H1 (cell line): ENCODE measurements around the gene CXCL14. TPM values are rescaled to one million over a fixed set of nuclear protein-coding genes. Genes with fewer than 3 reads are reported as not detected.

Experiments
- CHD7 ChIP-seq: fragments of 300-600 bp; sonication (generic); IDR thresholded peaks from 2 replicates; pipeline ENCODE4 v1.7.1; 2012; ENCODE audit warnings: low read length, moderate library complexity, mild to moderate bottlenecking, inconsistent platforms; ENCODE audit not compliant: insufficient replicate concordance
- GTF2F1 ChIP-seq: IDR thresholded peaks from 2 replicates; pipeline ENCODE4 v1.6.1; 2012; ENCODE audit warnings: low read depth, low read length, improper control_type of control experiment, borderline replicate concordance
- POU5F1 ChIP-seq: IDR thresholded peaks from 2 replicates; pipeline ENCODE4 v1.6.1; 2011; ENCODE audit warnings: low read depth, mild to moderate bottlenecking, low read length, moderate library complexity
- RAD21 ChIP-seq, 2 experiments: IDR thresholded peaks in 1 of 2; conservative IDR thresholded peaks in 1 of 2; 2 replicates each; pipeline ENCODE4 v1.6.1; 2011; ENCODE audit warnings: low read depth in 2 of 2, low read length in 2 of 2, improper control_type of control experiment in 1 of 2, inconsistent platforms in 1 of 2, mild to moderate bottlenecking in 1 of 2, moderate library complexity in 1 of 2
- SP1 ChIP-seq: IDR thresholded peaks from 2 replicates; pipeline ENCODE4 v1.6.1; 2011; ENCODE audit warnings: low read depth, low read length
- polyA plus RNA-seq, 7 experiments: library from polyadenylated mRNA; depleted of rRNA in 3 of 7; stranded (reverse) in 5 of 7; unstranded in 2 of 7; fragments of >200 nt in 5 of 7; fragments of 200-250 nt in 2 of 7; gene quantifications; 1 replicate in 5 of 7; 2 replicates in 1 of 7; 4 replicates in 1 of 7; pipeline versions ENCODE4 v1.2.1 to v1.2.3, GENCODE V29; 2011 to 2013; ENCODE audit warnings: missing spikeins in 2 of 7, mixed read lengths in 2 of 7
- total RNA-seq: library from RNA; stranded (reverse); fragmentation: NEBNext Ultra II Directional; extraction: Animal tissue kit (Norgen Biotek cat#: 25700); gene quantifications from 2 replicates; pipeline ENCODE4 v1.2.1, GENCODE V29; 2021
- TF ChIP-seq, protein P1 (sequence below): IDR thresholded peaks from 2 replicates; pipeline ENCODE4 v1.6.1; 2012; ENCODE audit warnings: low read length, inconsistent platforms

Gene CXCL14
- total and polyA plus RNA-seq, 2 of the 8 experiments (the other 6 are each of a cell fraction or from before 2014, with no cell fraction given): 1.5 to 1.8 TPM

DNA sequence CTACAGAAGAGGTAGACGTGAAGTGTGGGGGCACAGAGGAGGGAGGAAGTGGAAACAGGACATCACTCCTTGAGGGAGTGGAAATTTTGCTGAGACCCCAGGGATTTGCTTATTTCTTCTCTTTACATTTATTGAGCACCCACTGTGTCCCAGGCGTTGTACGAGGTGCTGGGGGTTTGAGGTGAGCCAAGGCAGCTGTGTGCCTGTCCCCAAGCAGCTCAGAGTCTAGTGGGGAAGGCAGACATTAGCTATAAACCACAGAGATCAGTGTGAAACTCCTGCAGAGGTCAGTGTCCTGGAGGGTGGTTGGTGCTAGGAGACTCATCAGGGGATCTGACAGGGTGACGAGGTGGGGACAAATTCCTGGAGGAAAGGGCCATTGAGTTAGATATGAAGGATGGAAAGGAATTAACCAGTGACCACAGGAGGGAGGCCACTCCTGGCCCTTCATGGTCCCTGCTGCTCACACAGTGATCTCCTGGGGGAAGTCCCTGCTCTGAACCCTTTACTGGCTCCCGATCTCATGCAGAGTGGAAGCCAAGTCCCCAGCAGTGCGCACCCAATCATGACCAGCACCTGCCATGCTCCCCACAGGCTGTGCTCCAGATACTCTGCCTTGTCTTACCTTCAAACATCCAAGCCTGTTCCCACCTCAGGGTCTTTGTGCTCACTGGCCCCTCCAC lies 3.4 kb upstream of the CXCL14 start (continued):
- TF ChIP-seq CHD7 (no peak), GTF2F1 (no peak), POU5F1 (no peak), SP1 (no peak), RAD21 (IDR thresholded peaks at IDR 0.05 in 1 of 2, conservative IDR thresholded peaks at IDR 0.05 in 1 of 2; ENCODE audit: low read depth in 2 of 2, low read length in 2 of 2) (no peak)
- TF ChIP-seq, protein P1, sequence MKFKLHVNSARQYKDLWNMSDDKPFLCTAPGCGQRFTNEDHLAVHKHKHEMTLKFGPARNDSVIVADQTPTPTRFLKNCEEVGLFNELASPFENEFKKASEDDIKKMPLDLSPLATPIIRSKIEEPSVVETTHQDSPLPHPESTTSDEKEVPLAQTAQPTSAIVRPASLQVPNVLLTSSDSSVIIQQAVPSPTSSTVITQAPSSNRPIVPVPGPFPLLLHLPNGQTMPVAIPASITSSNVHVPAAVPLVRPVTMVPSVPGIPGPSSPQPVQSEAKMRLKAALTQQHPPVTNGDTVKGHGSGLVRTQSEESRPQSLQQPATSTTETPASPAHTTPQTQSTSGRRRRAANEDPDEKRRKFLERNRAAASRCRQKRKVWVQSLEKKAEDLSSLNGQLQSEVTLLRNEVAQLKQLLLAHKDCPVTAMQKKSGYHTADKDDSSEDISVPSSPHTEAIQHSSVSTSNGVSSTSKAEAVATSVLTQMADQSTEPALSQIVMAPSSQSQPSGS: no peak
